Head of caudate nucleus (tissue), 42 donors: ENCODE measurements around the gene YIF1B.
"Not testable (repeated sequence)": the region's sequence is repeated elsewhere in the genome, so short reads cannot be mapped to it uniquely, and the experiment has no call there.

ENCODE experiments used
- DNase-seq, 42 donors: peaks; one replicate each; pipeline versions ENCODE4 v3.0.0 to v3.0.0-alpha.2; 2020 to 2021; ENCODE audit warnings: mixed read lengths in 7 of 42
- intact Hi-C: fragments of 100-400 bp; cut with DNase I; formaldehyde crosslinking; loops from one replicate; pipeline ENCODE4 v1.15.0; 2022

Gene YIF1B

GRCh38 chr19:38315657-38316476, at the start of gene YIF1B:
TSS of gene YIF1B (minus strand) at chr19:38315947. CDS start at chr19:38315917, 30 bp downstream.
- DNase-seq, result peak; percentile 91 to 99 (median 98)
- intact Hi-C loops, result loop anchor here (5.0 kb wide), 1 partner anchor 74 kb away; no protein-coding TSS in a partner anchor

- intact Hi-C loops, DNase-seq: not testable (repeated sequence)
These were observed 47.4 kb upstream of the YIF1B start for GRCh38 chr19:38362946-38363688.

GRCh38 chr19:38362076-38362945, 46.6 kb upstream of the YIF1B start:
- DNase-seq, result peak in 28 of 42 donors; percentile 5 to 56 (median 26)
- intact Hi-C loops, result no loop called here

GRCh38 chr19:38361633-38362075, 45.9 kb upstream of the YIF1B start:
- intact Hi-C loops, result no loop called here
- DNase-seq, result peak in 41 of 42 donors; percentile 20 to 82 (median 58)

GRCh38 chr19:38360839-38361631, 45.3 kb upstream of the YIF1B start:
- DNase-seq, result no peak
- intact Hi-C loops, result no loop called here

- intact Hi-C loops, result no loop called here
- DNase-seq, result no peak
These were observed 44.6 kb upstream of the YIF1B start for GRCh38 chr19:38360351-38360750.

GRCh38 chr19:38359242-38360021, 43.7 kb upstream of the YIF1B start:
- DNase-seq, result no peak
- intact Hi-C loops, result no loop called here

GRCh38 chr19:38358071-38358470, 42.3 kb upstream of the YIF1B start:
- DNase-seq, result no peak
- intact Hi-C loops, result no loop called here

GRCh38 chr19:38355728-38356725, 40.3 kb upstream of the YIF1B start:
- intact Hi-C loops, result no loop called here
- no peak for DNase-seq

GRCh38 chr19:38352611-38353010, 36.9 kb upstream of the YIF1B start:
- intact Hi-C loops, result no loop called here
- no peak for DNase-seq

- intact Hi-C loops, result no loop called here
- no peak for DNase-seq
These were observed 36.2 kb upstream of the YIF1B start for GRCh38 chr19:38351865-38352395.

GRCh38 chr19:38350883-38351282, 35.1 kb upstream of the YIF1B start:
- DNase-seq, result no peak
- intact Hi-C loops, result no loop called here

GRCh38 chr19:38346837-38347236, 31.1 kb upstream of the YIF1B start:
- no peak for DNase-seq
- intact Hi-C loops, result no loop called here

GRCh38 chr19:38340927-38341326, 25.2 kb upstream of the YIF1B start:
- DNase-seq, result no peak
- intact Hi-C loops, result no loop called here

GRCh38 chr19:38339011-38339410, 23.3 kb upstream of the YIF1B start:
- not testable (repeated sequence) for DNase-seq

GRCh38 chr19:38337360-38337653, 21.6 kb upstream of the YIF1B start:
- DNase-seq, result peak in 1 of 42 donors; percentile 23
- intact Hi-C loops, result loop anchor here (10.0 kb wide), 1 partner anchor 193 kb away; no protein-coding TSS in a partner anchor

More at GRCh38 chr19:38339011-38339410, 23.3 kb upstream of the YIF1B start:
- intact Hi-C loops, result loop anchor here (10.0 kb wide), 1 partner anchor 194 kb away; no protein-coding TSS in a partner anchor
